ENCODE measurements around the gene USP50. TPM values are rescaled to one million over a fixed set of nuclear protein-coding genes. Genes with fewer than 3 reads are reported as not detected.
"Not testable (repeated sequence)": the region's sequence is repeated elsewhere in the genome, so short reads cannot be mapped to it uniquely, and the experiment has no call there.

USP50 gene
- total RNA-seq, 1 donor from 2014 or later: 1.5 TPM

DNA sequence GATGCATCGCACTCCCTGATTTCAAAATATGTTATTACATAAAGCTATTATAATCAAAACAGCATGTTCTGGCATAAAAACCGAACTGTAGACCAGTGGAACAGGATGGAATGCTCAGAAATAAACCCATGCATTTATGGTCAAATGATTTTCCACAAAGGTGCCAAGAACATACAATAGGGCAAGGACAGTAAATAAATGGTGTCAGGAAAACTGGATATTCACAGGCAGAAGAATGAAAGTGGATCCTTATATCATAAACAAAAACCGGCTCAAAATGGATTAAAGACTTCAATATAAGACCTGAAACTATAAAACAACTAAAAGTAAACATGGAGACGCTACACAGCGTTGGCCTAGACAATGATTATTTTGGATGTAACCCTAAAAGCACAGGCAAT is 22.6 kb downstream of the USP50 start:
- no peaks in the 10 kb centered on the region for H3K4me1 Mint-ChIP-seq
- H3K27ac Mint-ChIP-seq: no peak overlapping the region
- peaks cover 2% of the 10 kb centered on the region for H3K36me3 Mint-ChIP-seq
- TF ChIP-seq, protein P1, sequence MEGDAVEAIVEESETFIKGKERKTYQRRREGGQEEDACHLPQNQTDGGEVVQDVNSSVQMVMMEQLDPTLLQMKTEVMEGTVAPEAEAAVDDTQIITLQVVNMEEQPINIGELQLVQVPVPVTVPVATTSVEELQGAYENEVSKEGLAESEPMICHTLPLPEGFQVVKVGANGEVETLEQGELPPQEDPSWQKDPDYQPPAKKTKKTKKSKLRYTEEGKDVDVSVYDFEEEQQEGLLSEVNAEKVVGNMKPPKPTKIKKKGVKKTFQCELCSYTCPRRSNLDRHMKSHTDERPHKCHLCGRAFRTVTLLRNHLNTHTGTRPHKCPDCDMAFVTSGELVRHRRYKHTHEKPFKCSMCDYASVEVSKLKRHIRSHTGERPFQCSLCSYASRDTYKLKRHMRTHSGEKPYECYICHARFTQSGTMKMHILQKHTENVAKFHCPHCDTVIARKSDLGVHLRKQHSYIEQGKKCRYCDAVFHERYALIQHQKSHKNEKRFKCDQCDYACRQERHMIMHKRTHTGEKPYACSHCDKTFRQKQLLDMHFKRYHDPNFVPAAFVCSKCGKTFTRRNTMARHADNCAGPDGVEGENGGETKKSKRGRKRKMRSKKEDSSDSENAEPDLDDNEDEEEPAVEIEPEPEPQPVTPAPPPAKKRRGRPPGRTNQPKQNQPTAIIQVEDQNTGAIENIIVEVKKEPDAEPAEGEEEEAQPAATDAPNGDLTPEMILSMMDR (IDR thresholded peaks at IDR 0.05; ENCODE audit: unreplicated experiment): no peak
- H3K4me3 Mint-ChIP-seq: no peak overlapping the region
- no peak for DNase-seq (ENCODE audit: low spot score in 2 of 2, unreplicated experiment in 2 of 2)
- H3K27me3 Mint-ChIP-seq (ENCODE audit: low read depth): no peaks in the 10 kb centered on the region
- peaks cover 9% of the 10 kb centered on the region for H3K9me3 Mint-ChIP-seq

DNA sequence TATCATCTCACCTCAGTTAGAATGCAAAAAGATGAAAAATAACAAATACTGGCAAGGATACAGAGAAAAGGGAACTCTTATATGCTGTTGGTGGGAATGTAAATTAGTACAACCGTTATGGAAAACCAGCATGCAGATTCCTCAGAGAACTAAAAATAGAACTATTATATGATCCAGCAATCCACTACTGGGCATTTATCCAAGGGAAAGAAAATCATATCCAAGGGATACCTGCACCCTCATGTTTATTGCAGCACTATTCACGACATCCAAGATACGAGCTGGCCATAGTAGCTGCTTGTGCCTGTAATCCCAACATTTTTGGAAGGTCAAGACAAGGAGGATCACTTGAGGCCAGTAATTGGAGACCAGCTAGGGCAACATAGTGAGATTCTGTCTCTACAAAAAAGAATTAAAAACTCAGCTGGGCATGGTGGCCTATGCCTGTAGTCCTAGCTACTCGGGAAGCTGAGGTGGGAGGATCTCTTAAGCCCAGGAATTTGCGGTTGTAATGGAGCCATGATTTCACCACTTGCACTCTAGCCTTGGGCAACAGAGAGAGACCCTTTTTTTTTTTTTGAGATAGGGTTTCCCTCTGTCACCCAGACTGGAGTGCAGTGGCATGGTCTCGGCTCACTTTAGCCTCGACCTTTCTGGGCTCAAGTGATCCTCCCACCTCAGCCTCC is 26.6 kb downstream of the USP50 start:
- Mint-ChIP-seq H3K4me3 (no peak overlapping the region), H3K27me3 (ENCODE audit: low read depth) (no peaks in the 10 kb centered on the region), H3K4me1 (no peaks in the 10 kb centered on the region), H3K36me3 (peaks cover 7% of the 10 kb centered on the region), H3K27ac (peak overlapping the region; percentile 21), H3K9me3 (peaks cover 13% of the 10 kb centered on the region)
- DNase-seq (ENCODE audit: low spot score in 2 of 2, unreplicated experiment in 2 of 2): no peak
- TF ChIP-seq, protein P1 (IDR thresholded peaks at IDR 0.05; ENCODE audit: unreplicated experiment): no peak

DNA sequence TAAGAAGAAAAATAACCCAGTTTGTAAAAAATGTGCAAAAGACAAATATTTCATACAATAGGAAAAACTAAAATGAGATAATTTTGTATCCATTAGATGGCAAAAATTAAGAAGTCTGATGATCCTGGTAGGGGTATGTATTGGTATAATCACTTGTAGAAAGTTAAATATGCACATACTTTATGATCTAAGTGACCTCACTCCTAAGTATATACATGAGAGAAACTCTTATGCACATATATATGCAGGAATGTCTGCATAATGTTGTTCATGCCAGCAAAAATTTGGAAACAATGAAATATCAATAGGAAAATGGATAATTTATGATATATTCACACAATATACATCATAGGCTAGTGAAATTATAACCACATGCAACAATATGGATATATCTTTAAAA is 33.5 kb downstream of the USP50 start:
- DNase-seq (ENCODE audit: low spot score in 2 of 2, unreplicated experiment in 2 of 2): no peak
- H3K4me1 Mint-ChIP-seq: no peaks in the 10 kb centered on the region
- no peak overlapping the region for H3K27ac Mint-ChIP-seq
- TF ChIP-seq, protein P1 (IDR thresholded peaks at IDR 0.05; ENCODE audit: unreplicated experiment): no peak
- H3K36me3 Mint-ChIP-seq: peaks cover 5% of the 10 kb centered on the region
- no peak overlapping the region for H3K4me3 Mint-ChIP-seq
- no peaks in the 10 kb centered on the region for H3K27me3 Mint-ChIP-seq (ENCODE audit: low read depth)
- H3K9me3 Mint-ChIP-seq: peaks cover 7% of the 10 kb centered on the region

DNA sequence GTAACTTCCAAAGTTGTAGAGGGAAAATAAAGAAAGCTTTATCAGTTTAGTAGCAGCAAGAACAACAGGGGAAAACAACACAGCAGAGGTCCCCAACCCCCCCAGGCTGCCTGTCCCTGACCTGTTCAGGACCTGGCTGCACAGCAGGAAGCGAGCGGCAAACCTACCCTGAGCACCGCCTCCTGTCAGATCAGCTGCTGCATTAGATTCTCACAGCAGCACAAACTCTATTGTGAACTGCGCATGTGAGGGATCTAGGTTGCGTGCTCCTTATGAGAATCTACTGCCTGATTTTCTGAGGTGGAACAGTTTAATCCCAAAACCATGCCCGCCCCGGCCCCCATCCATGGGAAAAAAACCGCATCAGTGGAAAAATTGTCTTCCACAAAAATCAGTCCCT is 40.3 kb downstream of the USP50 start:
- peaks cover 2% of the 10 kb centered on the region for H3K9me3 Mint-ChIP-seq
- no peaks in the 10 kb centered on the region for H3K4me1 Mint-ChIP-seq
- no peak overlapping the region for H3K27ac Mint-ChIP-seq
- no peak overlapping the region for H3K4me3 Mint-ChIP-seq
- DNase-seq (ENCODE audit: low spot score in 2 of 2, unreplicated experiment in 2 of 2): no peak
- no peaks in the 10 kb centered on the region for H3K27me3 Mint-ChIP-seq (ENCODE audit: low read depth)
- TF ChIP-seq, protein P1 (IDR thresholded peaks at IDR 0.05; ENCODE audit: unreplicated experiment): no peak
- peaks cover 18% of the 10 kb centered on the region for H3K36me3 Mint-ChIP-seq

DNA sequence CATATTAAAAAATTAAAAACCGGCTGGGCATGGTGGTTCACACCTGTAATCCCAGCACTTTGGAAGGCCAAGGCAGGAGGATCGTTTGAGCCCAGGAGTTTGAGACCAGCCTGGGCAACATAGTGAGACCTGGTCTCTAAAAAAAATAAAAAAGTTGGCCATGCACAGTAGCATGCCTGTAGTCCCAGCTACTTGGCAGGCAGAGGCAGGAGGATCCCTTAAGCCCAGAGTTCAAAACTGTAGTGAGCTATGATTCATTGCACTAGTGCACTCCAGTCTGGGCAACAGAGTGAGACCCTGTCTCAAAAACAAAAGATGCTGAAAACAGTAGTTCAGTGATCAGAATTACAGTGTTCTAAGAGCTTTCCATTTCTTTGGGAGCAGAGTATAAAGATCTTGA is 40.8 kb downstream of the USP50 start:
- not testable (repeated sequence) for H3K9me3 Mint-ChIP-seq; H3K4me1 Mint-ChIP-seq; H3K27me3 Mint-ChIP-seq (ENCODE audit: low read depth); DNase-seq (ENCODE audit: low spot score in 2 of 2, unreplicated experiment in 2 of 2); H3K4me3 Mint-ChIP-seq
- Mint-ChIP-seq H3K36me3 (peaks cover 15% of the 10 kb centered on the region), H3K27ac (peak overlapping the region; percentile 2)

DNA sequence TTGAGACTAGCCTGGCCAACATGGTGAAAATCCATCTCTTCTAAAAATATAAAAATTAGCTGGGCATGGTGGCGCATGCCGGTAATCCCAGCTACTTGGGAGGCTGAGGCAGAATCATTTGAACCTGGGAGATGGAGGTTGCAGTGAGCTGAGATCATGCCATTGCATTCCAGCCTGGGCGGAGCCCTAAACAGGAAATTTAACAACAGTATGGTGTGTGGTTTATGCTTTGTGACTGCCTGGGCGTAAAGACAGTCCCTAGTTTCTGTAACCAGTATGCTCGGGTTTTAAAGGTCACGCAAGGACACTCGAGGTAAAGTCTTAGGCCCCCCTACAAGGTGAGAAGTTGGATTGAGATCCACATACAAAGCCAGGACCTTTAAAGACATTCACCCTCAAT is 43.3 kb downstream of the USP50 start:
- no peaks in the 10 kb centered on the region for H3K4me1 Mint-ChIP-seq
- peaks cover 20% of the 10 kb centered on the region for H3K36me3 Mint-ChIP-seq
- H3K4me3 Mint-ChIP-seq: no peak overlapping the region
- no peak for DNase-seq (ENCODE audit: low spot score in 2 of 2, unreplicated experiment in 2 of 2)
- no peaks in the 10 kb centered on the region for H3K9me3 Mint-ChIP-seq
- no peak overlapping the region for H3K27ac Mint-ChIP-seq
- no peaks in the 10 kb centered on the region for H3K27me3 Mint-ChIP-seq (ENCODE audit: low read depth)
- TF ChIP-seq, protein P1 (IDR thresholded peaks at IDR 0.05; ENCODE audit: unreplicated experiment): no peak
